Neural cell (in vitro differentiated cells): ENCODE results near the gene RFT1.

Experiments
- CTCF ChIP-seq: fragments of 450-650 bp; IDR thresholded peaks from 2 replicates; pipeline ENCODE4 v1.5.1; 2014; ENCODE audit warnings: antibody characterized with exemption, mild to moderate bottlenecking, moderate library complexity; ENCODE audit not compliant: poor library complexity, severe bottlenecking
- EZH2 ChIP-seq: fragments of 200-600, 300-800 bp; shearing (Covaris generic), sonication (generic); IDR thresholded peaks from 2 replicates; pipeline ENCODE4 v1.6.1; 2014; ENCODE audit warnings: antibody characterized with exemption, low read length, borderline replicate concordance, mild to moderate bottlenecking; ENCODE audit not compliant: insufficient read depth, poor library complexity, severe bottlenecking
- POLR2AphosphoS5 ChIP-seq: IDR thresholded peaks from 2 replicates; pipeline ENCODE4 v1.6.1; 2012
- RAD21 ChIP-seq: fragments of 450-650 bp; conservative IDR thresholded peaks from 2 replicates; pipeline ENCODE4 v1.6.1; 2014; ENCODE audit warnings: antibody characterized with exemption, mild to moderate bottlenecking, moderate library complexity
- TAF1 ChIP-seq: IDR thresholded peaks from 2 replicates; pipeline ENCODE4 v1.6.1; 2012; ENCODE audit warnings: low read depth
- TF ChIP-seq, protein P1 (sequence below): IDR thresholded peaks from 2 replicates; pipeline ENCODE4 v1.6.1; 2012; ENCODE audit warnings: borderline replicate concordance

- TF ChIP-seq TAF1 = no peak
- TF ChIP-seq CTCF = no peak
- TF ChIP-seq EZH2 = no peak
- TF ChIP-seq, protein P1, sequence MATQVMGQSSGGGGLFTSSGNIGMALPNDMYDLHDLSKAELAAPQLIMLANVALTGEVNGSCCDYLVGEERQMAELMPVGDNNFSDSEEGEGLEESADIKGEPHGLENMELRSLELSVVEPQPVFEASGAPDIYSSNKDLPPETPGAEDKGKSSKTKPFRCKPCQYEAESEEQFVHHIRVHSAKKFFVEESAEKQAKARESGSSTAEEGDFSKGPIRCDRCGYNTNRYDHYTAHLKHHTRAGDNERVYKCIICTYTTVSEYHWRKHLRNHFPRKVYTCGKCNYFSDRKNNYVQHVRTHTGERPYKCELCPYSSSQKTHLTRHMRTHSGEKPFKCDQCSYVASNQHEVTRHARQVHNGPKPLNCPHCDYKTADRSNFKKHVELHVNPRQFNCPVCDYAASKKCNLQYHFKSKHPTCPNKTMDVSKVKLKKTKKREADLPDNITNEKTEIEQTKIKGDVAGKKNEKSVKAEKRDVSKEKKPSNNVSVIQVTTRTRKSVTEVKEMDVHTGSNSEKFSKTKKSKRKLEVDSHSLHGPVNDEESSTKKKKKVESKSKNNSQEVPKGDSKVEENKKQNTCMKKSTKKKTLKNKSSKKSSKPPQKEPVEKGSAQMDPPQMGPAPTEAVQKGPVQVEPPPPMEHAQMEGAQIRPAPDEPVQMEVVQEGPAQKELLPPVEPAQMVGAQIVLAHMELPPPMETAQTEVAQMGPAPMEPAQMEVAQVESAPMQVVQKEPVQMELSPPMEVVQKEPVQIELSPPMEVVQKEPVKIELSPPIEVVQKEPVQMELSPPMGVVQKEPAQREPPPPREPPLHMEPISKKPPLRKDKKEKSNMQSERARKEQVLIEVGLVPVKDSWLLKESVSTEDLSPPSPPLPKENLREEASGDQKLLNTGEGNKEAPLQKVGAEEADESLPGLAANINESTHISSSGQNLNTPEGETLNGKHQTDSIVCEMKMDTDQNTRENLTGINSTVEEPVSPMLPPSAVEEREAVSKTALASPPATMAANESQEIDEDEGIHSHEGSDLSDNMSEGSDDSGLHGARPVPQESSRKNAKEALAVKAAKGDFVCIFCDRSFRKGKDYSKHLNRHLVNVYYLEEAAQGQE = no peak
- TF ChIP-seq POLR2AphosphoS5 = no peak
- TF ChIP-seq RAD21 = no peak
Measured at GRCh38 chr3:53079147-53079546, 51.1 kb downstream of the RFT1 start.
